DOHH2 (cell line): ENCODE results near the gene IFIH1.

Experiments
- H3F3A ChIP-seq: fragments of 200-600 bp; sonication (generic), shearing (Covaris generic); 2 replicates; pipeline ENCODE4 v1.6.0; 2016; ENCODE audit warnings: antibody characterized with exemption, mild to moderate bottlenecking; ENCODE audit not compliant: control insufficient read depth, insufficient read depth
- H3K27ac ChIP-seq: fragments of 200-600 bp; sonication (generic); 2 replicates; pipeline ENCODE4 v1.5.1; 2014; ENCODE audit warnings: low read depth, mild to moderate bottlenecking, low read length, moderate library complexity
- H3K27me3 ChIP-seq: fragments of 200-600 bp; sonication (generic); 2 replicates; pipeline ENCODE4 v1.6.1; 2014; ENCODE audit warnings: mild to moderate bottlenecking, low read length, mixed read lengths; ENCODE audit not compliant: control insufficient read depth
- H3K36me3 ChIP-seq: fragments of 200-600 bp; sonication (generic); 2 replicates; pipeline ENCODE4 v1.6.1; 2014; ENCODE audit warnings: mild to moderate bottlenecking, low read length, moderate library complexity, mixed read lengths; ENCODE audit not compliant: control insufficient read depth
- H3K4me1 ChIP-seq: fragments of 200-600 bp; sonication (generic); 2 replicates; pipeline ENCODE4 v1.6.1; 2014; ENCODE audit warnings: mild to moderate bottlenecking, low read length, mixed read lengths; ENCODE audit not compliant: control insufficient read depth
- H3K4me2 ChIP-seq: fragments of 200-600 bp; sonication (generic); 2 replicates; pipeline ENCODE4 v1.6.0; 2014; ENCODE audit warnings: mild to moderate bottlenecking, low read length, moderate library complexity
- H3K4me3 ChIP-seq: fragments of 200-600 bp; sonication (generic); 2 replicates; pipeline ENCODE4 v1.5.1; 2014; ENCODE audit warnings: mild to moderate bottlenecking, low read length, mixed read lengths
- H3K79me2 ChIP-seq: fragments of 200-600 bp; sonication (generic); 2 replicates; pipeline ENCODE4 v1.6.1; 2014; ENCODE audit warnings: mild to moderate bottlenecking, low read length, mixed read lengths; ENCODE audit not compliant: control insufficient read depth
- H3K9me2 ChIP-seq: fragments of 200-600 bp; sonication (generic); replicated peaks from 2 replicates; pipeline ENCODE4 v1.6.1; 2014; ENCODE audit warnings: mild to moderate bottlenecking, low read length, mixed read lengths; ENCODE audit not compliant: control insufficient read depth
- H3K9me3 ChIP-seq: fragments of 200-600 bp; sonication (generic); 2 replicates; pipeline ENCODE4 v1.6.1; 2014; ENCODE audit warnings: antibody characterized with exemption, low read length, mixed read lengths; ENCODE audit not compliant: control insufficient read depth, insufficient read depth
- H4K20me1 ChIP-seq: fragments of 200-600 bp; sonication (generic); 2 replicates; pipeline ENCODE4 v1.6.0; 2014; ENCODE audit warnings: low read depth, mild to moderate bottlenecking, antibody characterized with exemption, low read length, moderate library complexity; ENCODE audit not compliant: control insufficient read depth, insufficient read depth
- EZH2phosphoT487 ChIP-seq: fragments of 200-600 bp; sonication (generic); IDR thresholded peaks from 2 replicates; pipeline ENCODE4 v1.6.1; 2017; ENCODE audit warnings: borderline replicate concordance, mild to moderate bottlenecking, antibody characterized with exemption, low read length, moderate library complexity, mixed read lengths
- TF ChIP-seq, protein P1 (sequence below): fragments of 200-600 bp; sonication (generic); IDR thresholded peaks from one replicate; pipeline ENCODE4 v1.5.1; 2014; ENCODE audit warnings: antibody characterized with exemption, mild to moderate bottlenecking, low read depth, low read length; ENCODE audit not compliant: poor library complexity, severe bottlenecking

The IFIH1 gene

DNA sequence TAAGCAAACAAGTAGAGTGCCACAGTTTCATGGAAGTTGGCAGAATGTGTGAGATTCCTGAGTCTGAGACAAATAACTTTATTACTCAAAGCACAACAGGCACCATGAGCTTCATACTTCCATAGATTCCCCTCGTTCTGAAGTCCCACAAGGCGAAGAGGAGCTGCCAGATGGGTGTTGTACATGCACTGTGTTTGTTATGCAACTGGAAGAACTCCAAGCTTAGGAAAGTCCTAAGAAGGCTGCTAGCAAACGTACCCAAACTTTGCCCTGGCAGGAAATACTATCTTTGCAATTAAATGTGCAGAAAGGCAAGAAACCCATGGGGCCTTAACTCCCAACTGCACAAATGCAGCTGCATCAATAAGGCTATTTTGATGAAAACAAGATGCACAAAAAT, 23.8 kb upstream of the IFIH1 start:
- H3K9me3 ChIP-seq: peaks cover 4% of the 10 kb centered on the region; the same call in 1 of the 2 replicates
- no peaks in the 10 kb centered on the region for H3F3A ChIP-seq
- H3K4me3 ChIP-seq: no peak overlapping the region
- no peak overlapping the region for H3K4me2 ChIP-seq
- peaks cover 9% of the 10 kb centered on the region for H3K4me1 ChIP-seq
- no peaks in the 10 kb centered on the region for H3K9me2 ChIP-seq
- H3K36me3 ChIP-seq: no peaks in the 10 kb centered on the region
- H3K79me2 ChIP-seq: peaks cover 4% of the 10 kb centered on the region; the same call in 1 of the 2 replicates
- TF ChIP-seq EZH2phosphoT487: no peak
- TF ChIP-seq, protein P1, sequence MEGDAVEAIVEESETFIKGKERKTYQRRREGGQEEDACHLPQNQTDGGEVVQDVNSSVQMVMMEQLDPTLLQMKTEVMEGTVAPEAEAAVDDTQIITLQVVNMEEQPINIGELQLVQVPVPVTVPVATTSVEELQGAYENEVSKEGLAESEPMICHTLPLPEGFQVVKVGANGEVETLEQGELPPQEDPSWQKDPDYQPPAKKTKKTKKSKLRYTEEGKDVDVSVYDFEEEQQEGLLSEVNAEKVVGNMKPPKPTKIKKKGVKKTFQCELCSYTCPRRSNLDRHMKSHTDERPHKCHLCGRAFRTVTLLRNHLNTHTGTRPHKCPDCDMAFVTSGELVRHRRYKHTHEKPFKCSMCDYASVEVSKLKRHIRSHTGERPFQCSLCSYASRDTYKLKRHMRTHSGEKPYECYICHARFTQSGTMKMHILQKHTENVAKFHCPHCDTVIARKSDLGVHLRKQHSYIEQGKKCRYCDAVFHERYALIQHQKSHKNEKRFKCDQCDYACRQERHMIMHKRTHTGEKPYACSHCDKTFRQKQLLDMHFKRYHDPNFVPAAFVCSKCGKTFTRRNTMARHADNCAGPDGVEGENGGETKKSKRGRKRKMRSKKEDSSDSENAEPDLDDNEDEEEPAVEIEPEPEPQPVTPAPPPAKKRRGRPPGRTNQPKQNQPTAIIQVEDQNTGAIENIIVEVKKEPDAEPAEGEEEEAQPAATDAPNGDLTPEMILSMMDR: no peak
- H4K20me1 ChIP-seq: no peaks in the 10 kb centered on the region
- no peak overlapping the region for H3K27ac ChIP-seq
- no peaks in the 10 kb centered on the region for H3K27me3 ChIP-seq

DNA sequence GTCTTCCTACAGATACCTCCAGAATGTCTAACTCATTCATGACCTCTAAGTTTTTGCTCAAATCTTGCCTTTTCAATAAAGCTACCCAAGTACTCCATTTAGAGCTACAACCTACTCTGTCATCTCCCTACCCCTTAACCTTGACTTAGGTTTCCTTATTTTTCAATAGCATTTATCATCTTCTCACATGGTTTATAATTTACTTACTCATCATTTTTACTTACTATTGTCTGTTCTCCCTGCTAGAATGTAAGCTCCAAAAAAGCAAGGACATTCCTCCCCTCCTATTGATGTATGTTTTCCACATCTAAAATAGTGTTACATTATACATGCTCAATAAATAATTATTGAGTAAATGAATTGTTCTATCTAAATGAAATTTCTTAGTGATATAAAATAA, 22.3 kb upstream of the IFIH1 start:
- no peaks in the 10 kb centered on the region for H3K9me2 ChIP-seq
- no peaks in the 10 kb centered on the region for H3K27me3 ChIP-seq
- no peaks in the 10 kb centered on the region for H3F3A ChIP-seq
- peaks cover 9% of the 10 kb centered on the region for H3K4me1 ChIP-seq
- peaks cover 4% of the 10 kb centered on the region; the same call in 1 of the 2 replicates for H3K79me2 ChIP-seq
- H3K4me3 ChIP-seq: no peak overlapping the region
- peaks cover 4% of the 10 kb centered on the region; the same call in 1 of the 2 replicates for H3K9me3 ChIP-seq
- H4K20me1 ChIP-seq: no peaks in the 10 kb centered on the region
- no peak overlapping the region for H3K4me2 ChIP-seq
- no peaks in the 10 kb centered on the region for H3K36me3 ChIP-seq
- H3K27ac ChIP-seq: no peak overlapping the region
- no peak for TF ChIP-seq EZH2phosphoT487
- TF ChIP-seq, protein P1: no peak

DNA sequence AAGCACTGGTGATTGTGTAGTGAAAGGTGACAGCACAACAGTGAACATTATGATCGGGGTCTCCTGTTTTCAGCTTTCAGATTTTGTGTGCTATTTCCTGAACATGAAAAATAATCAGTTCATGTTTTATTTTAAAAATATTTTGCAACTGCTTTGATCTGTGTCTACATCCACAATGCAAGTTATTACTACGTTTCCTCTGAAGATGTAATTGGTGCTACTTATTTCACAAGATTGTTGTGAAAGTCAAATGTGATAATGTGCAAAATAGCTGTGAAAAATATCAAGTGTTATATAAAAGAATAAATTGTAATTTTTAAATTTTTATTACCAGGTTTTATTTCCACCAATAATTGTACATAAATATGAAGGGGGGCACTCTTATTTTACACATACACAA, 19.4 kb upstream of the IFIH1 start:
- no peaks in the 10 kb centered on the region for H3K36me3 ChIP-seq
- H3K4me3 ChIP-seq: no peak overlapping the region
- H4K20me1 ChIP-seq: no peaks in the 10 kb centered on the region
- no peaks in the 10 kb centered on the region for H3K4me1 ChIP-seq
- H3F3A ChIP-seq: no peaks in the 10 kb centered on the region
- no peaks in the 10 kb centered on the region for H3K79me2 ChIP-seq
- no peak overlapping the region for H3K4me2 ChIP-seq
- TF ChIP-seq, protein P1: no peak
- no peak for TF ChIP-seq EZH2phosphoT487
- no peaks in the 10 kb centered on the region for H3K27me3 ChIP-seq
- H3K27ac ChIP-seq: no peak overlapping the region
- H3K9me3 ChIP-seq: no peaks in the 10 kb centered on the region
- H3K9me2 ChIP-seq: no peaks in the 10 kb centered on the region
